HG03108 (cell line): ENCODE data around the gene TANGO6.

ENCODE experiments used
- ATAC-seq: cut with Tn5 transposase; IDR thresholded peaks from one replicate; pipeline ENCODE4 v1.9.1; 2021; ENCODE audit warnings: moderate library complexity; ENCODE audit not compliant: unreplicated experiment

Gene TANGO6

DNA sequence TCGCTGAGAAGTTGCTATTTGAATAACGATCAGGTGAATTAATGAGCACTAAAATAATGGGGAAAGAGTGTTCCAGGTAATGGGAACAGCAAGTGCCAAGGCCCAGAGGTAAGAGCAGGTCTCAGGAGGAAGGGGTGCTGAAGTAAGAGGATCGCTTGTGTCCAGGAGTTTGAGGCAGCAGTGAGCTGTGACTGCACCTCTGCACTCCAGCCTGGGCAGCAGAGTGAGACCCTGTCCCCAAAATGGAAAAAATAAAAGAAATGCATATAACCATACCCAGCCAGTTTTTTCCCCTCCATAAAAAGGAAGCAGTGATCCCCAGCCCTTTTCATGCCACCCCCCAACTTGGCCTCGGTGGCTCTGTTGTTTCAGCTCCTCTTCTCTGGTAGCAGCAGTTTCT is 245.4 kb downstream of the TANGO6 start:
- ATAC-seq = no peak

- ATAC-seq = no peak
Observed at GRCh38 chr16:69089091-69089910, 246.0 kb downstream of the TANGO6 start.

DNA sequence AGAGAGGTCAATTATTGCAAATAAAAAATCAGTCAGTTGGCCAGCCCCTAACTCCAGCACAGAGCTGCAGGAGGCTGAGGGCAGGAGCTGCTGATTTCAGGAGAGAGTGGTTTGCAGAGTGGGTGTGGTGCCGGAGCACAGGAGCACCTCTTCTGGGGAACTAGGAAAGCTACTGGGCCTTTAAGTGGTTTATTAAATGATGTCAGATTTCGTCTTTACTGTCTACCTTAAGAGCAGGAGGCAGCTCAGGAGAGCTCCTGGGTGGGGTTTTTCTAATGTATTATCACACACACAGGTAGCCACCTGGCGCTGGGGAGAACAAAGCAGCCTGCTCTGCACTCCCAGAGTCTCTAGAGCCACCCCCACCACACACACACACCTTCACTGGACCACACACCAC is 250.6 kb downstream of the TANGO6 start:
- ATAC-seq = no peak

- no peak for ATAC-seq
Observed at GRCh38 chr16:69094501-69094900, 251.2 kb downstream of the TANGO6 start.

GRCh38 chr16:69095193-69095592 is 251.9 kb downstream of the TANGO6 start:
- no peak for ATAC-seq

- ATAC-seq = no peak
Observed at GRCh38 chr16:69100071-69100691, 256.9 kb downstream of the TANGO6 start.

- ATAC-seq = peak; percentile 45
Observed at GRCh38 chr16:69105501-69106361, 262.4 kb downstream of the TANGO6 start, which contains the start of gene HAS3. Gene HAS3, plus strand, starts transcription at chr16:69105653. Its CDS starts 3,743 bp downstream, at chr16:69109396.

DNA sequence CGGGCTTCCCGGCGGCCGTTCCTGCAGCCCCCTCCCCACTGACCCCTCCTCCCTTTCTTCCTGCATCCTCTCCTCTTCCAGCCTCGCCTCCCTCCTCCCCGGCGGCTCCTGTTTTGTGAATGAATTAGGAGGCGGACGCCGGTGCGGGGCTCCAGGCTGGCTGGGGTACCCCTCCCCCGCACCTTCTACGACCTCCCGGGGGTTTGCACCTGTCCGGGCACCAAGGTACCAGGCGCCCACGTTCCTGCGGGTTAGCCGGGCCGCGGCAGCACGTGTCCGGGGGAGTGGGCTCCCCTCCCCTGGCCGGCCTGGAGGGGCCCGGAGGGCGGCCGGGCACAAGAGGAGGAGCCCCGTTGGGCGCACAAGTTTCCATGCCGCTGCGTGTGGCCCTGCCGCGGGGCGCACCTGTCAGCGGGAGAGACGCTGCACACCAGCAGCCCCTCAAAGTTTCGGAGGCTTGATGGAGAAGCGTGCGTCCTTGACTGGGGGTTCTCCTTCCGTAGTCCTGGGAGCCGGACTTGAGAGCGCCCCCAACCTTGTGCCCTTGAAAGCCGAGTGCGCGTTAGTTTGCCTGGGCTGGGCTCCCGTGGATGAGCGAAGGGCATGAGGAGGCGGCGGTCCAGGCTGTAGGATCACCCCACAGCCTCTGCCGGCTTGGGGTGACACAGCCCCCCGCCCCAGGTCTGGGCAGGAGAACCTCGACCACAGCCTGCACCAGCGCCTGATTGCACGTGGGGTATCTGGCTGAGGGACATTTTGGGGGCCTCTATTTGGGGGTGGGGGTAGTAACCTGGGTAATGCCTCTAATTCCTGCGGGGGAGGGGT is 263.4 kb downstream of the TANGO6 start:
- no peak for ATAC-seq

DNA sequence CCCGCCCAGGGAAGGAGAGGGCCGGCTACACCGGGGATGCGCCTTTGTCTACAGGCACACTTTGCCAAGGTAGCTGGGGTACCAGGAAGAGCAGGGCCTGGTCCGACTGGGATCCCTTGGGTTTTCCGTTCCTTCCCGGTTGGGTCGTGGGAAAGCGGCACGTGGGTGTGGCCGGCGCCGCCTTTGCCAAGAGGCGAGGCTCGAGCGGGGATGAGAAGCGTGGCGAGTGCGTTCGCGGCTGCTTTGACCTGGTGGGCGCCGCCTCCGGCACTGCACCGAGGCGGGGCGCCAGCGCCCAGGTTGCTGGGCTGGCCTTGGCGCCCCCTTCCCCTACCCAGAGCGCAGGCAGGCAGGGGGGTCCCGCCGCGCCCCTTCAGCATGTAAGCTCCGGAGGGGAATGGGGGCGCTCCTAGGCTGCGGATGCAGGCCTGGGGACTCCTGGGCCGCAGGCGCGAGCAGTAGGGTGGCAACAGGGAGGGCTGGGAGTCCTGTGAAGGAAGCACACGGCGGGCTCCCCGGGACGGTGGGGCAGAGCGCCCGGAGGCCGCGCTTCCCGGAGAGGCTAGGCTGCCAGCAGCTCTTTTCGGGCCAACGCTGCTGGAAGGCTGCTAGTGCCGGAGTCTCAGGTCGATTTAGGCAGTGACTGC is 264.1 kb downstream of the TANGO6 start:
- ATAC-seq = no peak

DNA sequence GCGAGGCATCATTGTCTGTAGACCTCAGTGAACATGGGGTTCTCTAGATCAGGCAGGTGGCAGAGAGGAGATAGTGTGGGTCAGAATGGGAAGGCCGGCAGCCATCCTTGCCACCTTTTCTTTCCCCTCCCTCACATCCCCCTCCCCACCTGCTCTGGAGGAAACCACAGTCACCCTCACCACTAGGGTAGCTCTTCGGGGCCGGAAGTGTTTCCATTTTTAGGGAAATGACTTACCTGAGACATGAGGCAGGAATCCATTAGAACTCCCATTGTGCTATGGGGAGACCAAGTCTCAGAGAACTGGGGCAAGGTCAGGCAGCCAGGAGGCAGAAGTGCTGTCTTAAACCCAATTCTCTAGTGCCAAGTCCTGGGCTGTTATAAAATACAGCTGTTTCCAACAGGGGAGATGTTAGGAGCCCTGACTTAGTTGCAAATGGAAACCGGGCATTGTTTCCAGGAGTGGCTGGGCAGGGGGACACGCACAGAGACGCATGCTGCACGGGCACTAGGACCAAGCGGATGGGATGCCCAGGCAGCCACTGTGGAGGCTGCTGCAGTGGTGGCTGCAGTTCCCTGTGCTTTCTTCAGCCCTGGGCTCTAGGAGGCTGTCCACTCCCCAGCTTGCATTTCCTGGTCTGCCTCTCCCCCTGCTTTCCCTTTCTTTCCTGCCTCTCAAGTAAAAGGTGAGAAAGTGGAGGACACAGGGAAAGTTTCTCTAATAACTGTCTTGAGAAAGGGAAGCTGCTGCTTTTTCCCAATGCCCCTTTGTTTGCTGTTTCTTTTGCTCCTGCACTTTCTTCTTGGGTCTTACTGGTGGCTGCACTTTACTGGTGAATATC is 265.0 kb downstream of the TANGO6 start:
- ATAC-seq = no peak

DNA sequence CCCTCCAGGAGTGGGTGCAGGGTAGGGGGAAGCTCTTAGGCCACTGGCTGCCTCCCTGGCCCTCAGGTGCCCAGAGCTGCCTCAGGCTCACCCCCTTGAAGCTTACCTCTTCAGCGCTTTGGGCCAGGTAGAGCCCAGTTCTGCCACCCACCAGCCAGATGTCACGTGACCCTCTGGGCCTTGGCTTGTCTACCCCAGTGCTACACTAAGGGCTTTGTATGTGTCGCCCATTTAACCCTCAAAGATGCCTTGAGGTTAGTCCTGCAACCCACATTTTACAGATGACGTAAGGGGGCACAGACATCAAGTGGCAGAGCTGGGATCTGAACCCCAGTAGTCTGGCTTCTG is 265.5 kb downstream of the TANGO6 start:
- ATAC-seq = no peak

GRCh38 chr16:69109486-69110270 is 266.3 kb downstream of the TANGO6 start:
- no peak for ATAC-seq

GRCh38 chr16:69110406-69110805 is 267.1 kb downstream of the TANGO6 start:
- no peak for ATAC-seq

GRCh38 chr16:69111216-69111875 is 268.0 kb downstream of the TANGO6 start:
- no peak for ATAC-seq

DNA sequence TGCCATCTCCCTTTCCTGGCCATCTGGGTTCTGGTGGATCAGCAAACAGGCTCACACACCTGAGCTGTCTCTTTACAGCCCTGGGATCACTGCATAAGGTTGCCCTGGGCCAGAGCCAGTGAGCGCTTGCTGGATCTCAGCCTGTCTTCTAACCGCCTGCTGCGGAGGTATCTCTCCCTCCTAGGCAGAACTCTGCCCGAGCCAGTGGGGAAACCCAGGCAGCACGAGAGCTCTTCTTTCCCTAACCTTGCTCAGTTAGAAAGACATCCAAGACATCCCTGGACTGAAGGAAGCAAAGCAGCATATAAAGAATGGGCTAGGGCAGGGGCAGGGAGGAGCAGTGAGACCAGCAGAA is 268.5 kb downstream of the TANGO6 start:
- ATAC-seq = no peak

DNA sequence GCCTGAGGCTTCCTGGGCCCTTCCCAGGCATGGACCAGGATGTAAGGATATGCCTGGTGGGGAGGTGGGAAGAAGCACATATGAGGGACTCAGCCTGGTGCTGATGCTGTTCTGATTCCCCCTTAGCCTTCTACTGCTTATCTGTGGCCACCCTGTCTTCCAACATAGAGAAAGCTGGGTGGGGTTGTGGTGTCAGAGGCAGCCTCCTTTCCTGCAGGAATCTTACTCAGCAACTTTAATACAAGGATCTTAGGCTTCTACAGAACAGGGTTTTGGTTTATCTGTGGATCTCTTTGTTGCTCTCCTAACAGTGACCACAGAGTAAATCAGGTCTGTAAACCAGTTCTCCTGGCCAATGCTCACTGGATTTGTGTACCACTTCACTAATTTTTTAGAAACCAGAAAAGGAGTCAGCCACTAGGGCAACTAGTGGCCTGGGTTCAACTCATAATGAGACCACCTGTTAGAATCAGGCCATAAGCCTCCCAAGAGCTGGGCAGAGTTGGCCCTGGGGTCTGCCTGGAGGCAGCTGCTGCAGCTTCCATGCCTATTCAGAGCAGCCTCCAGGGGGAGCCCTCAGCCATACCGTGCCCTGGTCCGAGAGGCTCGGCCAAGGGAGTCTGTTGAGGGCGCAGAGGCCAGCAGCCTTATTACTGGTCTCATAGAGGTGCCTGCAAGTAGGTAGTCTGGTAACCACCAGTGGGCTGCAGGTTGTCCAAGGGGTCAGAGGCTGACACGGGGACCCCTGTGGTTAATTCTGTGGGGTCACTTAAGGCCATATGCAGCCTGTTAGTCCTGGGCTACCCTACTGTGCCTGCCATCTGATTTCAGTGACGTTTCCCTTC is 269.2 kb downstream of the TANGO6 start:
- ATAC-seq = no peak

GRCh38 chr16:69113216-69113615 is 269.9 kb downstream of the TANGO6 start:
- no peak for ATAC-seq
